Measurements from ENCODE around the gene GADL1. TPM values are rescaled to one million over a fixed set of nuclear protein-coding genes. Genes with fewer than 3 reads are reported as not detected.
A peak's percentile ranks its signal among the peaks of the same experiment; 100 is the strongest.

The GADL1 gene, protein sequence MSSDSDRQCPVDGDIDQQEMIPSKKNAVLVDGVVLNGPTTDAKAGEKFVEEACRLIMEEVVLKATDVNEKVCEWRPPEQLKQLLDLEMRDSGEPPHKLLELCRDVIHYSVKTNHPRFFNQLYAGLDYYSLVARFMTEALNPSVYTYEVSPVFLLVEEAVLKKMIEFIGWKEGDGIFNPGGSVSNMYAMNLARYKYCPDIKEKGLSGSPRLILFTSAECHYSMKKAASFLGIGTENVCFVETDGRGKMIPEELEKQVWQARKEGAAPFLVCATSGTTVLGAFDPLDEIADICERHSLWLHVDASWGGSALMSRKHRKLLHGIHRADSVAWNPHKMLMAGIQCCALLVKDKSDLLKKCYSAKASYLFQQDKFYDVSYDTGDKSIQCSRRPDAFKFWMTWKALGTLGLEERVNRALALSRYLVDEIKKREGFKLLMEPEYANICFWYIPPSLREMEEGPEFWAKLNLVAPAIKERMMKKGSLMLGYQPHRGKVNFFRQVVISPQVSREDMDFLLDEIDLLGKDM
- not detected for polyA plus RNA-seq (2012; ENCODE audit: insufficient read depth, insufficient read length)

GRCh38 chr3:30894521-30895251 lies at the start of gene GADL1:
Gene GADL1 (minus strand): TSS chr3:30894661. CDS start chr3:30894614, 47 bp downstream.
- DNase-seq (ENCODE audit: low read depth, low spot score): no peak
- H3K4me3 ChIP-seq (ENCODE audit: low read length): no peak within 1 kb of the TSS

DNA sequence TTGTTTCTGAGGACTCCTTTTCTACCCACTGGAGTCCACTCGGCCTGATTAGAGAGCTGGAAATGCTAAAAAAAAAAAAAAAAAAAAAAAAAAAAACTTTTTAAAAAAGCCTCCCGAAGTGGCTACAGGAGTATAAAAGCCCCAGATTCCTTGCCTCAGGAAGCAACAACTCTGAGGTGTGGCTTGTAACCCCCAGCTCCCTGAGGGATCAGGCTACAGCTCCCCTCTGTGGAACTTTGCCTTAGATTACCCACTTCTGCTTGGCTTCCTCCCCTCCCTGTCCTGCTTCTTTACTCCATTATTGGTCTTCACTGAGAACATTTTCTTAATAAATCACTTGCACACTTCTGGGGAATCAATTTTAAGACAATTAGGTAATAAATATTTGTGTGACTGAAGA lies 49.7 kb upstream of the GADL1 start:
- H3K4me3 ChIP-seq (ENCODE audit: low read length): no peak overlapping the region

GRCh38 chr3:30943206-30943605 lies 48.7 kb upstream of the GADL1 start:
- no peak overlapping the region for H3K4me3 ChIP-seq (ENCODE audit: low read length)
- DNase-seq (ENCODE audit: low read depth, low spot score): no peak

More for the DNA sequence above, 49.7 kb upstream of the GADL1 start:
- DNase-seq (ENCODE audit: low read depth, low spot score): no peak

- no peak overlapping the region for H3K4me3 ChIP-seq (ENCODE audit: low read length)
- DNase-seq (ENCODE audit: low read depth, low spot score): no peak
Measured at GRCh38 chr3:30941342-30941741, 46.9 kb upstream of the GADL1 start.

DNA sequence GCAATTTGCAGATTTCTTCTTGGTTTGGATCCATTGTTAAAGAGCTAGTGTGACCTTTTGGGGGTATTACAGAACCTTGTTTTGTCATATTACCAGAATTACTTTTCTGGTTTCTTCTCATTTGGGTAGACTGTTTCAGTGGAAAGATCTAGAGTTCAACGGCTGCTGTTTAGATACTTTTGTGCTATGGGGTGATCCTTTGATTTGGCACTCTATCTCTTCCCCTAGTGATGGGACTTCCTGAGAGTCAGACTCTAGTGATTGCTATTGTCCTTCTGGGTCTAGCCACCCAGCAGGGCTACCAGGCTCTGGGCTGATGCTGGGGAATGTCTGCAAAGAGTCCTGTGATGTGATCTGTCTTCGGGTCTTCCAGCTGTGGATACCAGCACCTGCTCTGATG lies 46.3 kb upstream of the GADL1 start:
- no peak overlapping the region for H3K4me3 ChIP-seq (ENCODE audit: low read length)
- DNase-seq (ENCODE audit: low read depth, low spot score): no peak

- H3K4me3 ChIP-seq (ENCODE audit: low read length): no peak overlapping the region
- peak; percentile 63 for DNase-seq (ENCODE audit: low read depth, low spot score)
Measured at GRCh38 chr3:30934208-30934550, 39.7 kb upstream of the GADL1 start.

GRCh38 chr3:30933478-30934207 lies 39.2 kb upstream of the GADL1 start:
- H3K4me3 ChIP-seq (ENCODE audit: low read length): no peak overlapping the region
- no peak for DNase-seq (ENCODE audit: low read depth, low spot score)

DNA sequence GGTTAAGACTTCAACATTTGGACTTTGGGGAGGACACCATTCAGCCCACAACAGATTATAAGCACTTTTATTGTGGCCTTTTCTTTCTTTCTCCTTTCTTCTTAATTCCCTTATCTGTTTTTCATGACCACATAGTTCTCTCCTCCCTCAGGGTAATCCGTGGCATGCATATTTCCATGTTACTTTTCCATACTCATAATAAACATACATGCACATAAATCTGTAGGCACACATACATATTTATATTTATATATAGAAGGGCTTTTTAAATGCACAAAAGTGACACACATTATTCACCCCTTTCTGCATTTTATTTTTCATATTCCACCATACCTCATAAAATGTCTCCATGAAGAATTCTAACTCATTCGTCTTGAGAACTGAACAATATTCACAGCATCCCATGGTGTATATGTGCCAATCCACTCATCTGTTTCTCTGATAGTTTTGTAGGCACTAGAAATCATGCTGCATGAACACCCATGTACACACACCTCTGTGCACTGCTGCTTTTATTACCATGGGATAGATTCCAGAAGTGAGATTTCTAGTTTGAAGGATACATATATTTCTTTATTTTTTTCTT lies 38.1 kb upstream of the GADL1 start:
- H3K4me3 ChIP-seq (ENCODE audit: low read length): no peak overlapping the region
- DNase-seq (ENCODE audit: low read depth, low spot score): no peak

- no peak overlapping the region for H3K4me3 ChIP-seq (ENCODE audit: low read length)
- no peak for DNase-seq (ENCODE audit: low read depth, low spot score)
Measured at GRCh38 chr3:30924763-30925162, 30.3 kb upstream of the GADL1 start.

DNA sequence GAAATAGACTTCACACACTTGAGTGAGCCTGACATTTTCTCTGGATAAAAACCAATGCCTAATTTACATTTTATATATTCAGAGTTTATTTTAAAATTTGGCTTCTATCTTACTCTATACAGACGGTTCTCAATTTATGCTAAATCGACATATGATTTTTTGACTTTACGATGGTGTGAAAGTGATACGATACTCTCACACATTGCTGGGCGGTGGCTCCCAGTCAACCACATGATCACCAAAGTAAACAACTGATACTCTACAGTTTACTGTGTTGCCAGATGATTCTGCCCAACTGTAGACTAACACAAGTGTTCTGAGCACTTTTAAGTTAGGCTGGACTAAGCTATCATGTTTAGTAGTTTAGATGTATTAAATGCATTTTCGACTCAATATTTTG lies 25.1 kb upstream of the GADL1 start:
- no peak overlapping the region for H3K4me3 ChIP-seq (ENCODE audit: low read length)

GRCh38 chr3:30918761-30919160 lies 24.3 kb upstream of the GADL1 start:
- DNase-seq (ENCODE audit: low read depth, low spot score): peak; percentile 23
- H3K4me3 ChIP-seq (ENCODE audit: low read length): no peak overlapping the region

More for the DNA sequence above, 25.1 kb upstream of the GADL1 start:
- no peak for DNase-seq (ENCODE audit: low read depth, low spot score)

DNA sequence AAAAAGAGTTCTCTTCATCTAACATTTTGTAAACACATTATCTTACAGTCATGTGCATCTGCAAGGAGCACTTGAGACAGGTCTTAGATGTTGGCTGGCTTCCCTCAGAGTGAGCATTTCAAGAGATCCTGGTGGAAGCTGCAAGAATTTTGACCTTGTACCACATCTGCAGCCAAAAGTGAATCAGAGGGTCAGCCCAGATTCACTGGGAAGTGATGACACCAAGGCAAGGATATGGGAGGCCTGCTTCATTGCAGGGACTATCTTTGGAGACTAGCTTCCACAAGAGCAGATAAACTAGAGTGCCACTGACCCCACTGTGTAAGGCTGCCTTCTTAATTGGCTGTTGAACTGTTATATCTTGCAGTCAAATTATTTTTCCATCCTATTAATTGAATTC lies 21.3 kb upstream of the GADL1 start:
- no peak for DNase-seq (ENCODE audit: low read depth, low spot score)
- H3K4me3 ChIP-seq (ENCODE audit: low read length): no peak overlapping the region

DNA sequence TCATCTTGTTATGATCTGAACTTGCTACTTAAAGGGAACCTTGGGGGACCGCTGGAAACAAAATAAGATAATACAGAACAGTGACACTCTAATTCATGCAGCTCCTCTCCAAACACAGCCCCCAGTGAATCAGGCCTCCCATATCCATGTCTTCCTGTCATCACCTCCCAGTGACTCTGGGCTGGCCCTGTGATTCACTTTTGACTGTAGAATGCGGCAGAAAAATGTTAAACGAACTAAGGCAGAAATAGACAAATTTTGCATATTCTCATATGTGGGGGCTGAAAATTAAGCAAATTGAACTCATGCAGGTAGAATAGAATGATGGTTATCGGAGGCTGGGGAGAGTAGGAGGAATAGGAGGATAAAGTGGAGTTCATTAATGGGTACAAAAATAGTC lies 20.2 kb upstream of the GADL1 start:
- H3K4me3 ChIP-seq (ENCODE audit: low read length): no peak overlapping the region
- no peak for DNase-seq (ENCODE audit: low read depth, low spot score)

DNA sequence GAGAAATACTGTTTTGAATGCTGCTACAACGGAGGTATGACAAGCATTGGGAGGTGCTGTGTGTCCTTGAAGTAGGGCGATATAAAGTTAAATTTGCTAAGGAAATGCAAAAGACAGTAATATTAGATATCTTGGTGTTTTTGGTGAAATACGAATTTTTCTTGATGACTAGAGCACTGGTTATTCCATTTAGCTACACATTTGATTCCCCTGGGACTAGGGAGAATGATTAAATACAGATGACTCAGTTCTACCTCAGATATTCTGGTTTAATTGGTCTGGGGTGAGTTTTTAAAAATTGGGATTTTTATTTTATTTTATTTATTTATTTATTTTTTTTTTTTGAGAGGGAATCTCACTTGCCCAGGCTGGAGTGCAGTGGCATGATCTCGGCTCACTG lies 18.7 kb upstream of the GADL1 start:
- no peak for DNase-seq (ENCODE audit: low read depth, low spot score)
- H3K4me3 ChIP-seq (ENCODE audit: low read length): no peak overlapping the region

- DNase-seq (ENCODE audit: low read depth, low spot score): no peak
Measured at GRCh38 chr3:30912301-30912700, 17.8 kb upstream of the GADL1 start.

DNA sequence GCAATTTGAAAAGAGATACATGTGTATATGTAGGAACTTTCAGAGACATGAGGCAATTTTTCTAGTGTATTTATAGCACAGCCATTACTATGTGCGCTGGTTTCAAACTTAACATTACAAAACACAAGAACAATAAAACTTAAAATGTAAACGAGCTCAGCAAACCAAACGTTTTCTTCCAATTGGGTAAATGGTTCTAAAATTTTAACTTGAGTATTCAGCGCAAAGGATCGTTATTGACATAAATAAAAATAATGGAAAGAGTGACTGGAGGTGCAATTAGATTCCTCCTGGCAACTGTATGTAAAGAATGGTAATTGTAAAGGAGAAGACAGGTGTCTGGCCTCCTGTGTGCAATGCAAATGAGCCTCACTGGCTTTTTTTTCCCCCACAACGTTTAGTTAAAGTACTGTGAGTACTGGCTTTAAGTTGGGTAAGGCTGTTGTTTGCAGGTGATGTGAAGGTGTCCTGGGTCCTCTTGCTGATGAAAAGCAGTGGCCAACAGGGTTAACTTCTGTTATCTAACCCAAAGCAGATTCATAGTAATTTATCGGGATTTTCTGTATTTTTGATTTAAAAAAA lies 14.1 kb upstream of the GADL1 start:
- H3K4me3 ChIP-seq (ENCODE audit: low read length): no peak overlapping the region
- no peak for DNase-seq (ENCODE audit: low read depth, low spot score)

More at GRCh38 chr3:30912301-30912700, 17.8 kb upstream of the GADL1 start:
- no peak overlapping the region for H3K4me3 ChIP-seq (ENCODE audit: low read length)

DNA sequence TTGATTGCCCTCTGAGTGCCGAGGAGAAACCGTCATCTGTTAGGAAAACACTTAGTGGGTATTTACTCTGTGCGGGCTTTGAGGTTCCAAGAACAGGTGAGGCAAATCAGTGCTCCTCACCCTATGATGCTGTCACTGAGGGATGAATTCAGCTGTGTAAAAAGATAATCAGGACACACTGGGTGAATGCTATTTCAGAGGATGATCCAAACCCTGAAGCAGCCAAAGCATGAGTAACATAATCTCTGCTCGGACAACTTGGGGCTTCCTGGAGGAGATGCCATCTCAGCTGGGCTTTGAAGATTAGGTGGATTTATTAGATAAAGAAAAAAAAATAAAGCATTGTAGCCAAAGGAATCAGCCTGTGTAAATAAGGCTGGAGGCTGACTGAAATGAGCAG lies 10.5 kb upstream of the GADL1 start:
- DNase-seq (ENCODE audit: low read depth, low spot score): no peak
- H3K4me3 ChIP-seq (ENCODE audit: low read length): no peak overlapping the region

- H3K4me3 ChIP-seq (ENCODE audit: low read length): no peak overlapping the region
- DNase-seq (ENCODE audit: low read depth, low spot score): no peak
Measured at GRCh38 chr3:30895329-30895728, 868 bp upstream of the GADL1 start.
